Parathyroid adenoma (tissue), 2 donors: ENCODE data around the gene GCK.

Experiments
- H2AFZ ChIP-seq: fragments of 300-600 bp; sonication (generic); one replicate; pipeline ENCODE4 v1.7.0; 2017; ENCODE audit warnings: antibody characterized with exemption, mild to moderate bottlenecking
- H3K27ac ChIP-seq: fragments of 300-600 bp; sonication (generic); one replicate; pipeline ENCODE4 v1.7.0; 2017
- H3K27me3 ChIP-seq: fragments of 300-600 bp; sonication (generic); one replicate; pipeline ENCODE4 v1.7.0; 2017; ENCODE audit warnings: low read length; ENCODE audit not compliant: control insufficient read depth, insufficient read depth
- H3K36me3 ChIP-seq: fragments of 300-600 bp; sonication (generic); one replicate; pipeline ENCODE4 v1.7.0; 2017; ENCODE audit warnings: low read length; ENCODE audit not compliant: control insufficient read depth, insufficient read depth
- H3K4me1 ChIP-seq: fragments of 300-600 bp; sonication (generic); one replicate; pipeline ENCODE4 v1.7.0; 2017; ENCODE audit warnings: control low read depth
- H3K4me2 ChIP-seq: fragments of 300-600 bp; sonication (generic); one replicate; pipeline ENCODE4 v1.7.0; 2017; ENCODE audit warnings: low read length
- H3K4me3 ChIP-seq: fragments of 300-600 bp; sonication (generic); one replicate; pipeline ENCODE4 v1.7.0; 2017; ENCODE audit warnings: low read depth, low read length
- H3K79me2 ChIP-seq: fragments of 300-600 bp; sonication (generic); one replicate; pipeline ENCODE4 v1.7.0; 2017; ENCODE audit warnings: control low read depth
- H3K9ac ChIP-seq: fragments of 300-600 bp; sonication (generic); one replicate; pipeline ENCODE4 v1.7.0; 2017; ENCODE audit warnings: mild to moderate bottlenecking
- H3K9me3 ChIP-seq: fragments of 300-600 bp; sonication (generic); one replicate; pipeline ENCODE4 v1.7.0; 2017; ENCODE audit warnings: low read length; ENCODE audit not compliant: control insufficient read depth
- CTCF ChIP-seq: fragments of 300-600 bp; sonication (generic); IDR thresholded peaks from one replicate; pipeline ENCODE4 v1.7.0; 2017; ENCODE audit warnings: antibody characterized with exemption, mild to moderate bottlenecking
- donor health status: primary hyperparathyroidism.

GCK gene

GRCh38 chr7:44220358-44221112 is 31.3 kb upstream of the GCK start:
- no peaks in the 10 kb centered on the region for H3K36me3 ChIP-seq
- no peak overlapping the region for H3K9ac ChIP-seq
- peaks cover 3% of the 10 kb centered on the region for H3K4me1 ChIP-seq
- no peak overlapping the region for H3K27ac ChIP-seq
- no peaks in the 10 kb centered on the region for H3K27me3 ChIP-seq
- no peak overlapping the region for H2AFZ ChIP-seq
- H3K4me2 ChIP-seq = no peak overlapping the region
- H3K79me2 ChIP-seq = no peaks in the 10 kb centered on the region
- H3K9me3 ChIP-seq = no peaks in the 10 kb centered on the region
- TF ChIP-seq CTCF = no peak
- no peak overlapping the region for H3K4me3 ChIP-seq

- H3K79me2 ChIP-seq = no peaks in the 10 kb centered on the region
- H3K36me3 ChIP-seq = no peaks in the 10 kb centered on the region
- no peak overlapping the region for H3K9ac ChIP-seq
- H3K27ac ChIP-seq = no peak overlapping the region
- no peaks in the 10 kb centered on the region for H3K9me3 ChIP-seq
- no peaks in the 10 kb centered on the region for H3K27me3 ChIP-seq
- no peak overlapping the region for H3K4me2 ChIP-seq
- H2AFZ ChIP-seq = no peak overlapping the region
- TF ChIP-seq CTCF = no peak
- peaks cover 4% of the 10 kb centered on the region for H3K4me1 ChIP-seq
- H3K4me3 ChIP-seq = no peak overlapping the region
Observed at GRCh38 chr7:44220046-44220357, 30.8 kb upstream of the GCK start.

GRCh38 chr7:44219371-44220045 is 30.3 kb upstream of the GCK start:
- Histone ChIP-seq H3K27ac (no peak overlapping the region), H3K4me3 (no peak overlapping the region)
- no peak for TF ChIP-seq CTCF

GRCh38 chr7:44218418-44219201 is 29.4 kb upstream of the GCK start:
- TF ChIP-seq CTCF = no peak
- Histone ChIP-seq H3K79me2 (no peaks in the 10 kb centered on the region), H3K9me3 (no peaks in the 10 kb centered on the region), H2AFZ (no peak overlapping the region), H3K4me2 (no peak overlapping the region), H3K4me1 (peaks cover 4% of the 10 kb centered on the region), H3K27ac (no peak overlapping the region), H3K36me3 (no peaks in the 10 kb centered on the region), H3K4me3 (no peak overlapping the region), H3K27me3 (no peaks in the 10 kb centered on the region), H3K9ac (no peak overlapping the region)

More at GRCh38 chr7:44219371-44220045, 30.3 kb upstream of the GCK start:
- H3K79me2 ChIP-seq = no peaks in the 10 kb centered on the region
- peaks cover 4% of the 10 kb centered on the region for H3K4me1 ChIP-seq
- H3K9me3 ChIP-seq = no peaks in the 10 kb centered on the region
- H2AFZ ChIP-seq = no peak overlapping the region
- no peak overlapping the region for H3K9ac ChIP-seq
- H3K4me2 ChIP-seq = no peak overlapping the region
- no peaks in the 10 kb centered on the region for H3K36me3 ChIP-seq
- no peaks in the 10 kb centered on the region for H3K27me3 ChIP-seq
